Putamen (tissue), 1 donor: ENCODE results near the gene LTBR.

Experiments used
- DNase-seq: peaks from one replicate; pipeline ENCODE4 v3.0.0-alpha.2; 2016; ENCODE audit warnings: low spot score

LTBR gene

GRCh38 chr12:6346942-6347341 lies 37.0 kb upstream of the LTBR start:
- DNase-seq: no peak

GRCh38 chr12:6347367-6348338 lies 36.3 kb upstream of the LTBR start:
- DNase-seq: no peak

GRCh38 chr12:6351622-6352021 lies 32.3 kb upstream of the LTBR start:
- no peak for DNase-seq

DNA sequence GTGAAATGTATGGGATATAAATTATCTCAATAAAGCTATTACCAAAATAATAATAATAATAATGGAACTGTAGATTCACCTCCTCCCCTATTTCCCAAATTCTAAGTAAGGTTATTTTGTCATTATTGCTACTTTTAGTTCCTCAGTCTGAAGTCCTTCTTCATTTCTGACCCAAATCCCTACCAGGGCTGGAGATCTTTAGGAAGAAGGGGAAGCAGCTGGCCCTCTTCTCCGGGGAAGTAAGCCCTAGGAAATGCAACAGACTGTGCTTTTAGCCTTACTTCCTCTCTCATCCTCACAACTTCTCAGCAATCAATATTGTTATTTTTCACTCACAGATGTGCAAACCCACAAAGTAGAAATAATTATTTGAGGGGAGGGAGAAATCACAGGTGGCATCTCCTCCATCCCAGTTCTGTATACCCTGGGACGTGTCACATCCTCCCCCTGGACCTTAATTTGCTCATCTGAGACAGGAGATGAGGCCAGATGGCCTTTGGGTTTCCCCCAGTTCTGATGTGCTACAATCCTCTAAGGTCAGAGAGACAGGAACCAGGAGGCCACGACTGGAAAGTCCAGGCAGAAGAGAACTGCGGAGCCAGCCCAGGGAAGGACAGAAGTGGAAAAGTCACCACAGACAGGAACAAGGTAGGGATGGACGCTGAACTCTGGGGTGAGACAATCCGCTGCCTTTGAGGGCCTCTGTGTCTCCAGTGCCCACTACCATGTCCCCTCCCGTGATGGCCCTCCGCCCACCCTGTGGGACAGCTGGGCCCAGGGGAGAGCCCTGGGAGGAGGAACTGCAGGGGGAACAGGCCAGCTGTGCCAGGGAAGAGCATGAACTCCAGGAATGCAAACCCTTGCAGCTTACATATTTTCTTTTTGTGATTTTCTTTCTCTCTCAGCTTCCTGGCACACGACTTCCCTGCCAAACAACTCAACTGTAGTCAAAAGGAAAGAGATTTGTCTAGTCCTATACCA lies 31.5 kb upstream of the LTBR start:
- DNase-seq: no peak

GRCh38 chr12:6354495-6355393 lies 29.2 kb upstream of the LTBR start:
- no peak for DNase-seq

GRCh38 chr12:6355491-6356373 lies 28.2 kb upstream of the LTBR start:
- DNase-seq: no peak

DNA sequence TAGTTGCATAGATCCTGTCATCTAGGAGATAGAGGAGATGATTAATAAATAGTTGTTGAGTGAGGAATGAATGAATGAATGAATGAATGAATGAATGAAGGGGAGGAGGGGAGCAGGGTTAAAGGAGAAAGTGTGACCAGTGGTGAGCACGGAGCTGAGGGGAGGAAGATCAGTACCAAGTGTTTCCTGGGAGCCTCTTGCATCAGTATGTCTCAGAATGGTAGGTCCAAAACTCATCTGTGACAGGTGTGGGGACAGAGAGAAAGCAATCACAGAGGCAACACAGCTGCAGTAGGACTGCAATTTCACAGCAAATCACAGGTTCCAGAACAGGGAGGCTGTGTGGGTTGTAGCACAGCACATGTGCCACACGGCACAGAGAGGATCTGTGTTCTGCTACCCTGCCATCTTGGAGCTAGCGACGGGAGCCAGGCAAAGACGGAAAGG lies 27.6 kb upstream of the LTBR start:
- DNase-seq: no peak

GRCh38 chr12:6358881-6359280 lies 25.1 kb upstream of the LTBR start:
- no peak for DNase-seq

DNA sequence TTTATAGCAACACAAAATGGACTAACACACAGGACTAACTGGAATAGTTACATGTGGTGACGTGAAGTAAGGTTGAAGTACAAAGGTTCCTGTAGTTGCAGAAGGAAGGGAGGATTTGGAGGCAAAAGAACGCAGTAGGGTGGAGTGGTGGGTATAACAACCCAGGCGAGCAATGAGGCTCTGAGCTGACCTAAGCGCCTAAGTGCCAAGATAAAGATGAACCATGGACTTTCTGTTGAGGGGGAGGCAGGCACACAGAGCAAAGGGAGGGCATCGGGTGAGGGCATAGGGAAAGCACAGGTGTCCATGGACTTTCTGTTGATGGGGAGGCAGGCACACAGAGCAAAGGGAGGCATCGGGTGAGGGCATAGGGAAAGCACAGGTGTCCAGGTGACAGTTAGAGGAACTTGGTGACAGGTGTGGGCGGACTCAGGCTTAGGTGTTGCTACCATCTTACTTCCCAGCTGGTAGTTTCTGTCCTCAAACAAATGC lies 23.8 kb upstream of the LTBR start:
- DNase-seq: no peak

DNA sequence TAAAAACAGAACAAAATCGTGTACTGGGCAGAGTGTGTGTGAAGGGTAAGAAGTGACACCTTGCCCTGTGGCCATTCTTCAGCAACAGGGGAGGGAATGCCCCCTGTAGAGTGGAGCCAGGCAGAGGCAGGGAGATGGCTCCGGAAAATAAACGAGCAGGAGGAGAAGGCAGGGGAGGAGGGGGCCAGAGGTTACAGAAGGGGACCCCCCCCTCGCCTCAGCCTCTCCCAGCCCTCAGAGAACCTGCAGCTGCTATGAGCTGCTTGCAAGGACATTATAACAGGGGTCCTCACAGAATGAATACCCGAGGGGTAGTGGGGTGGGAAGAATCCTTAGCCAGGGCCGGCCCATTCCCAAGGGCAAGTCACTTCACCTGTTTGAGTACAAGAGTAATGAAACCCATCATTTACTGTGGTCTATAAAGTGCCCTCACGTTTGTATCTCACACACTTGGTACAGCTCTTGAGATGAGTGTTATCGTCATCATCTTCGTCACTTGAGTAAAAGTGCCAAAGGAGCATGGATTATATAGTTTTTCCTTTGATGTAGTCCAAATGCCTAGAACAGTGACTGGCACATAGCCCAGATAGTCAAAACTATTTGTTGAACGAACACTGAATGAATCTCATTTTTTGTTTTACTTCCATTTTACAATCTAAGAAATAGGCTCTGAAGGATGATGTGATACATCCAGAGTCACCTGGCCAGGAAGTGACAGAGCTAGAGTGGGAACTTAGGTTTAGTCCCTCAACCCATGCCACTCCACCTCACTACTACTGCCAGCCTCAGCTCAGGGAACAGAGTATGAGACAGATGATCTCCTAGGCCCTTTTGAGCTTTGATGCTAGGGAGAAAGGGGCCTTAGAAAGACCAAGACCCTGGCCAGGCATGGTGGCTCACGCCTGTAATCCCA lies 23.1 kb upstream of the LTBR start:
- no peak for DNase-seq

DNA sequence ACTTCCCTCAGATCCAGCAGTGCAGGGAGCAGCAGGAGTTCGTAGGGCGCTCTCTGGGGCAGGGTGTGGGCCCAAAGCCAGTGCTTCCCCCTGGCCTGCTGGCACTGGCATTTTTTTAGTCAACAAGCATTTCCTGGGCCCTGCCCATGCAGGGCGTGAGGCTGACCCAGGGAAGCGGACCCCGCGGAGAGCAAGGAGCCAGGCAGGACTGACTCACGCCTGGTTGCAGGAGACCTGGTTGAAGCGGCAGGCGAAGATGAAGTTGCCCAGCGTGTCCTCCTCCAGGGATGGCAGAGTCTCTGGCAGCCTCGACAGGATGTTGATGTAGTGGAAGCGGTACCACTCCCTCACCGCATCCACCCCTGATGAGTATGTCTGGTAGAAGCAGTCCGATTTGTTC lies 22.1 kb upstream of the LTBR start:
- DNase-seq: no peak

- DNase-seq: no peak
Observed at GRCh38 chr12:6362403-6362802, 21.6 kb upstream of the LTBR start.

- DNase-seq: no peak
Observed at GRCh38 chr12:6363010-6363329, 21.0 kb upstream of the LTBR start.

DNA sequence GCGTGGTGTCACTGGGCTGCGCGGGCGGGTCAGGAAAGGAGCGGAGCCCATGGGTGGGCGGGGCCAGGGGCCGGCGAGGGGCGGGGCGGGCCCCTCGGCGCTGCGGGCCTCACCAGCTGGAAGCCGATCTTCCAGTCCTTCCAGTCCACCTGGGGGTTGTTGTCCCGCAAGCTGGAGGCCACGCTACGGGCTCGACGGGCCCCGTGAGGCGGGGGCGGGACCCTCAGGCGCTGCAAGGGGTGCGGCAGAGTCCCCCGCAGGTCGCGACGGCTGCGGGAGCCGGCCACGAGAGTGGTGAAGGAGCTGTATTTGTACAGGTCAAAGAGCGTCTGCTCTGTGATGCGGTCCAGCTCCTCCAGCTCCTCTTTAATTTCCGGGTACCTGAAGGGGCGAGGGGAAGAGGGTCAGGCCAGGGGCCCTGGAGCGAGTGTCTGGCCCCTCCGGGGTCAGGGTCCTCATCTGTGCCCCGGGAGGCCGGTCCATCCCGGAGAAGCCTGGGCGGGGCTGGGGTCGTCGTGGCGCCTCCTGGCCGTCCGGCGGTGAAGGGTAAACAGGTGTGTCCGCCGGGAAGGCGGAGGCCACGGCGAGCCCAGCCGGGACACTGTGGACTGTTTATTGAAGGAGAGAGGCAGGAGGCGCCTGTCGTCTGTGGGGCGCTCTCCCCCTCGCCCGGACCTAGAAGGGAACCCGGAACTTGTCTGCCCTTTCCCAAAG lies 20.5 kb upstream of the LTBR start:
- DNase-seq: no peak

GRCh38 chr12:6364044-6364374 lies 20.0 kb upstream of the LTBR start:
- DNase-seq: no peak

DNA sequence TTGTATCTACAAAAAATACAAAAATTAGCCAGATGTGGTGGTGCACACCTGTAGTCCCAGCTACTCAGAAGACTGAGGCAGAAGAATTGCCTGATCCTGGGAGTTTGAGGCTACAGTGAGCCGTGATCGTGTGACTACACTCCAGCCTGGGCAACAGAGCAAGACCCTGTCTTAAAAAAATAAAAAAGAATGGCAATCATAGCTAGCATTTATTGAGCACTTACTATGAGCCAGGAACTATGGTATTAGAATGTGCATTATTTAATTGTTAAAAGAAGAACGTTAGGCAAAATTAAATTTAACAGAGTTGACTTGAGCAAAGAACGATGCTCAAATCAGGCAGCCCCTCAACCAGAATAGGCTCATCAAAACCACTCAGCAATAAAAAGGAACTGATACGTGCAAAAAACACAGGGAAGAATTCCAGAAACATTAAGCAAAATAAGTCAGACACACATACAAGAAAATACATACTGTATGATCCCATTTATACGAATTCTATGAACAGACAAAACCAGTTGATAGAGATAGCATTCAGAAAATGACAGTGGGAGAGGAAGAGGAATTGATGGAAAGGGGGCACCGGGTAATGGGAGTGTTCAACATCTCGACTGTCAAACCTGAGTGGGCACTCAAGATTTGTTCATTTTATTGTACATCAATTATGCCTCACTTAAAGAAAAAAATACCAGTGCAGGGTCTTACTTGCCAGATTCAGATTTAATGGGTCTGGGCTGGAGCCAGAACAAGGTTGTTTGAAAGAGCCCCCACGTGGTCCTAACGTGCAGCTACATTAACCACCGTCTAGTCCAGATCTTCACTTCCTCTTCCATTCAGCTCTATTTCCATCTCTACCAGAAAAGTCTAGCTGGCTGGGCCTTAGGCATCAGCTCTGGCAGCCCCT lies 16.6 kb upstream of the LTBR start:
- no peak for DNase-seq

GRCh38 chr12:6367969-6368892 lies 15.7 kb upstream of the LTBR start:
- DNase-seq: no peak
